DOHH2 (cell line): Measurements from ENCODE around the gene CCL13.

Experiments
- CTCF ChIP-seq: fragments of 200-600 bp; sonication (generic); IDR thresholded peaks from one replicate; pipeline ENCODE4 v1.5.1; 2014; ENCODE audit warnings: antibody characterized with exemption, mild to moderate bottlenecking, low read depth, low read length; ENCODE audit not compliant: poor library complexity, severe bottlenecking
- EZH2phosphoT487 ChIP-seq: fragments of 200-600 bp; sonication (generic); IDR thresholded peaks from 2 replicates; pipeline ENCODE4 v1.6.1; 2017; ENCODE audit warnings: borderline replicate concordance, mild to moderate bottlenecking, antibody characterized with exemption, low read length, moderate library complexity, mixed read lengths

- TF ChIP-seq CTCF (no peak), EZH2phosphoT487 (no peak)
Observed at GRCh38 chr17:34337701-34338100, 18.6 kb upstream of the CCL13 start.
